ENCODE data around the gene ATP2A3.
A peak's percentile ranks its signal among the peaks of the same experiment; 100 is the strongest.

The ATP2A3 gene

GRCh38 chr17:3960764-3961163 is 3.5 kb downstream of the ATP2A3 start:
- DNase-seq (ENCODE audit: low read depth in 2 of 2): peak; percentile 27 to 59

GRCh38 chr17:3959921-3960601 is 4.2 kb downstream of the ATP2A3 start:
- no peak overlapping the region for H3K4me3 ChIP-seq (replicated peaks in 1 of 2; ENCODE audit: low read depth in 2 of 2, low read length in 2 of 2)
- TF ChIP-seq, protein P1, sequence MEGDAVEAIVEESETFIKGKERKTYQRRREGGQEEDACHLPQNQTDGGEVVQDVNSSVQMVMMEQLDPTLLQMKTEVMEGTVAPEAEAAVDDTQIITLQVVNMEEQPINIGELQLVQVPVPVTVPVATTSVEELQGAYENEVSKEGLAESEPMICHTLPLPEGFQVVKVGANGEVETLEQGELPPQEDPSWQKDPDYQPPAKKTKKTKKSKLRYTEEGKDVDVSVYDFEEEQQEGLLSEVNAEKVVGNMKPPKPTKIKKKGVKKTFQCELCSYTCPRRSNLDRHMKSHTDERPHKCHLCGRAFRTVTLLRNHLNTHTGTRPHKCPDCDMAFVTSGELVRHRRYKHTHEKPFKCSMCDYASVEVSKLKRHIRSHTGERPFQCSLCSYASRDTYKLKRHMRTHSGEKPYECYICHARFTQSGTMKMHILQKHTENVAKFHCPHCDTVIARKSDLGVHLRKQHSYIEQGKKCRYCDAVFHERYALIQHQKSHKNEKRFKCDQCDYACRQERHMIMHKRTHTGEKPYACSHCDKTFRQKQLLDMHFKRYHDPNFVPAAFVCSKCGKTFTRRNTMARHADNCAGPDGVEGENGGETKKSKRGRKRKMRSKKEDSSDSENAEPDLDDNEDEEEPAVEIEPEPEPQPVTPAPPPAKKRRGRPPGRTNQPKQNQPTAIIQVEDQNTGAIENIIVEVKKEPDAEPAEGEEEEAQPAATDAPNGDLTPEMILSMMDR (IDR thresholded peaks at IDR 0.05; ENCODE audit: low read depth, low read length): no peak
- no peak for DNase-seq (ENCODE audit: low read depth in 2 of 2)

More at GRCh38 chr17:3960764-3961163, 3.5 kb downstream of the ATP2A3 start:
- H3K4me3 ChIP-seq (replicated peaks in 1 of 2; ENCODE audit: low read depth in 2 of 2, low read length in 2 of 2): no peak overlapping the region
- TF ChIP-seq, protein P1 (IDR thresholded peaks at IDR 0.05; ENCODE audit: low read depth, low read length): no peak

- H3K4me3 ChIP-seq (replicated peaks in 1 of 2; ENCODE audit: low read depth in 2 of 2, low read length in 2 of 2): no peak overlapping the region
- DNase-seq (ENCODE audit: low read depth in 2 of 2): peak in 1 of 2 donors; percentile 69
- TF ChIP-seq, protein P1 (IDR thresholded peaks at IDR 0.05; ENCODE audit: low read depth, low read length): no peak
Measured at GRCh38 chr17:3959295-3959899, 4.8 kb downstream of the ATP2A3 start.

- DNase-seq (ENCODE audit: low read depth in 2 of 2): no peak
- H3K4me3 ChIP-seq (replicated peaks in 1 of 2; ENCODE audit: low read depth in 2 of 2, low read length in 2 of 2): no peak overlapping the region
- TF ChIP-seq, protein P1 (IDR thresholded peaks at IDR 0.05; ENCODE audit: low read depth, low read length): no peak
Measured at GRCh38 chr17:3957735-3958599, 6.3 kb downstream of the ATP2A3 start.

- TF ChIP-seq, protein P1 (IDR thresholded peaks at IDR 0.05; ENCODE audit: low read depth, low read length): no peak
- no peak overlapping the region for H3K4me3 ChIP-seq (replicated peaks in 1 of 2; ENCODE audit: low read depth in 2 of 2, low read length in 2 of 2)
- DNase-seq (ENCODE audit: low read depth in 2 of 2): no peak
Measured at GRCh38 chr17:3956983-3957382, 7.3 kb downstream of the ATP2A3 start.

GRCh38 chr17:3956327-3956957 is 7.8 kb downstream of the ATP2A3 start:
- no peak overlapping the region for H3K4me3 ChIP-seq (replicated peaks in 1 of 2; ENCODE audit: low read depth in 2 of 2, low read length in 2 of 2)
- no peak for DNase-seq (ENCODE audit: low read depth in 2 of 2)
- TF ChIP-seq, protein P1 (IDR thresholded peaks at IDR 0.05; ENCODE audit: low read depth, low read length): no peak
